Tibial nerve (tissue), 4 donors: Measurements from ENCODE around the gene PRKCE.

Experiments
- CTCF ChIP-seq, 5 experiments: fragments of 200-600 bp in 3 of 5; fragments of 450-650 bp in 2 of 5; sonication (generic) in 3 of 5; IDR thresholded peaks; one replicate each; pipeline ENCODE4 v1.5.1; 2016 to 2019; ENCODE audit warnings: antibody characterized with exemption in 5 of 5, mild to moderate bottlenecking in 3 of 5, moderate library complexity in 2 of 5
- EP300 ChIP-seq, 2 donors: sonication (generic); formaldehyde crosslinking; IDR thresholded peaks; one replicate each; pipeline ENCODE4 v1.6.1; 2017; ENCODE audit warnings: antibody characterized with exemption in 2 of 2, mild to moderate bottlenecking in 1 of 2
- POLR2A ChIP-seq, 2 donors: fragments of 450-650 bp; IDR thresholded peaks; one replicate each; pipeline ENCODE4 v1.6.1; 2017; ENCODE audit warnings: antibody characterized with exemption in 2 of 2, mild to moderate bottlenecking in 2 of 2, moderate library complexity in 2 of 2

GRCh38 chr2:45772038-45772437 lies 120.6 kb downstream of the PRKCE start:
- TF ChIP-seq CTCF (IDR thresholded peaks at IDR 0.05) (no peak), EP300 (IDR thresholded peaks at IDR 0.05) (no peak), POLR2A (IDR thresholded peaks at IDR 0.05) (no peak)
